ENCODE data around the gene MPDZ. TPM values are rescaled to one million over a fixed set of nuclear protein-coding genes. Genes with fewer than 3 reads are reported as not detected.

The MPDZ gene
- total RNA-seq, 1 donor from 2014 or later = 88.3 TPM

GRCh38 chr9:13145340-13145739, 134.2 kb downstream of the MPDZ start:
- Histone ChIP-seq H3K4me3 (no peak overlapping the region), H3K27ac (no peak overlapping the region), H2AFZ (replicated peaks) (no peak overlapping the region), H3K4me1 (peaks cover 34% of the 10 kb centered on the region), H3K9me3 (ENCODE audit: low read depth) (no peaks in the 10 kb centered on the region), H3K9ac (no peak overlapping the region), H3F3A (ENCODE audit: low read depth) (peaks cover 4% of the 10 kb centered on the region), H3K36me3 (peaks cover 3% of the 10 kb centered on the region), H3K79me2 (ENCODE audit: low read depth) (no peaks in the 10 kb centered on the region), H3K27me3 (no peaks in the 10 kb centered on the region), H4K20me1 (ENCODE audit: low read depth) (no peaks in the 10 kb centered on the region), H3K4me2 (no peak overlapping the region)
- H3K4me3 Mint-ChIP-seq = no peak overlapping the region
- H3K27ac Mint-ChIP-seq = no peak overlapping the region
- no peak for TF ChIP-seq EZH2 (IDR thresholded peaks at IDR 0.05)
- no peak for TF ChIP-seq EZH2phosphoT487 (IDR thresholded peaks at IDR 0.05)
- no peak for TF ChIP-seq CTCF (IDR thresholded peaks at IDR 0.05)
- H3K4me1 Mint-ChIP-seq = peaks cover 11% of the 10 kb centered on the region
- H3K36me3 Mint-ChIP-seq = peaks cover 15% of the 10 kb centered on the region
- DNase-seq (ENCODE audit: low spot score) = no peak
- H3K27me3 Mint-ChIP-seq (ENCODE audit: insufficient read depth, low read depth) = peaks cover 2% of the 10 kb centered on the region
- no peaks in the 10 kb centered on the region for H3K9me3 Mint-ChIP-seq

- DNase-seq (ENCODE audit: low spot score) = no peak
- H3K9me3 Mint-ChIP-seq = no peaks in the 10 kb centered on the region
- Histone ChIP-seq H3K4me2 (no peak overlapping the region), H3K4me3 (no peak overlapping the region), H3K36me3 (peaks cover 3% of the 10 kb centered on the region), H3K4me1 (peaks cover 35% of the 10 kb centered on the region), H3K27me3 (no peaks in the 10 kb centered on the region), H4K20me1 (ENCODE audit: low read depth) (no peaks in the 10 kb centered on the region), H3F3A (ENCODE audit: low read depth) (peaks cover 4% of the 10 kb centered on the region), H3K79me2 (ENCODE audit: low read depth) (no peaks in the 10 kb centered on the region), H3K27ac (peak overlapping the region; percentile 4), H2AFZ (replicated peaks) (no peak overlapping the region), H3K9ac (no peak overlapping the region), H3K9me3 (ENCODE audit: low read depth) (no peaks in the 10 kb centered on the region)
- no peak overlapping the region for H3K4me3 Mint-ChIP-seq
- no peak overlapping the region for H3K27ac Mint-ChIP-seq
- H3K36me3 Mint-ChIP-seq = peaks cover 15% of the 10 kb centered on the region
- H3K27me3 Mint-ChIP-seq (ENCODE audit: insufficient read depth, low read depth) = peaks cover 2% of the 10 kb centered on the region
- peaks cover 18% of the 10 kb centered on the region for H3K4me1 Mint-ChIP-seq
- TF ChIP-seq EZH2 (IDR thresholded peaks at IDR 0.05) = no peak
- no peak for TF ChIP-seq CTCF (IDR thresholded peaks at IDR 0.05)
- TF ChIP-seq EZH2phosphoT487 (IDR thresholded peaks at IDR 0.05) = no peak
These were observed 135.2 kb downstream of the MPDZ start for GRCh38 chr9:13144166-13144775.

GRCh38 chr9:13143281-13143680, 136.2 kb downstream of the MPDZ start:
- peaks cover 3% of the 10 kb centered on the region for H3K36me3 ChIP-seq
- no peaks in the 10 kb centered on the region for H3K9me3 ChIP-seq (ENCODE audit: low read depth)
- Mint-ChIP-seq H3K4me3 (no peak overlapping the region), H3K27ac (peak overlapping the region; percentile 47), H3K36me3 (peaks cover 16% of the 10 kb centered on the region), H3K4me1 (peaks cover 18% of the 10 kb centered on the region), H3K27me3 (ENCODE audit: insufficient read depth, low read depth) (peaks cover 2% of the 10 kb centered on the region), H3K9me3 (no peaks in the 10 kb centered on the region)
- peak; percentile 60 for DNase-seq (ENCODE audit: low spot score)
- H4K20me1 ChIP-seq (ENCODE audit: low read depth) = no peaks in the 10 kb centered on the region
- H3F3A ChIP-seq (ENCODE audit: low read depth) = peaks cover 4% of the 10 kb centered on the region
- H2AFZ ChIP-seq (replicated peaks) = no peak overlapping the region
- no peak overlapping the region for H3K9ac ChIP-seq
- H3K79me2 ChIP-seq (ENCODE audit: low read depth) = no peaks in the 10 kb centered on the region
- peaks cover 35% of the 10 kb centered on the region for H3K4me1 ChIP-seq
- TF ChIP-seq CTCF (IDR thresholded peaks at IDR 0.05) (no peak), EZH2 (IDR thresholded peaks at IDR 0.05) (no peak), EZH2phosphoT487 (IDR thresholded peaks at IDR 0.05) (no peak)
- no peak overlapping the region for H3K4me3 ChIP-seq
- H3K4me2 ChIP-seq = peak overlapping the region; percentile 29
- H3K27ac ChIP-seq = peak overlapping the region; percentile 4
- no peaks in the 10 kb centered on the region for H3K27me3 ChIP-seq

Measured in neural progenitor cell (in vitro differentiated cells).